ENCODE results near the gene NDFIP2. TPM values are rescaled to one million over a fixed set of nuclear protein-coding genes. Genes with fewer than 3 reads are reported as not detected.

NDFIP2 gene
- total RNA-seq, 1 experiment from 2014 or later, result 49.6 TPM

DNA sequence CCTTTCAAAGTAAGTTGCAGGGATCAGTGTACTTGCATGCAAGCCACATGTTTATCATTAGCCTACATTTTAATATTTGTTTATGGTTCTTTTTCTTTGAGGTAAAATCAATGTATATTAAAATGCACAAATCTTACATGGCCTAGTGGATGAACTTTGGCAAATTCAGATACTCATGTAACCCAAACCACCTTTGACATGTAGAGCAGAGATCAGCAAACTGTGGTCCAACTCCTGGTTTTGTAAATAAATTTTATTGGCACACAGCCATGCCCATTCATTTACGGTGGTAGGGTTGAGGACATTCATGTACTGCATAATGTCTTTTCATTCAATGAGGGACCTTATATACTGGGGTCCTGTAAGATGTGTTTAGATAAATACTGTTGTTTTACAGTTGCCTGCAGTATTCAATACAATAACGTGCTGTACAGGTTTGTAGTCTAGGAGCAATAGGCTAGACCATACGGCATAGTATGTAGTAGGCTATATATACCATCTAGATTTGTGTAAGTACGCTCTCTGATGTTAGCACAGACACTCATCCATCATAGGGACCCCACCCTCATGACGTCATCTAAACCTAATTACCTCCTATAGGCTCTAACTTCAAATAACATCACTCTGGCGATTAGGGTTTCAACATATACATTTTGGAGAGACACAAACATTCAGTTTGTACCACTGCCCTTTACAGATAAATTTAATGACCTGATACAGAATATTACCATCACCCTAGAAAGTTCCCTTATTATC, 5.7 kb downstream of the NDFIP2 start:
- RAD21 ChIA-PET (ENCODE audit: low non-redundant PET in 1 of 2, low total read pairs in 2 of 2, uncharacterized antibody in 2 of 2, unreplicated experiment in 2 of 2), result no interaction called here
- H3K27me3 ChIP-seq (ENCODE audit: insufficient read depth, low read length), result no peaks in the 10 kb centered on the region
- H3K36me3 ChIP-seq (ENCODE audit: control insufficient read depth in 1 of 2, insufficient read depth in 2 of 2, low read length in 2 of 2), result no peaks in the 10 kb centered on the region
- CTCF ChIA-PET, result no interaction called here
- no peak for ATAC-seq
- H2AFZ ChIP-seq (ENCODE audit: low read depth, low read length, poor library complexity, severe bottlenecking), result no peak overlapping the region
- no peak overlapping the region for H3K4me3 ChIP-seq (replicated peaks in 1 of 2; ENCODE audit: low read depth in 1 of 2, low read length in 2 of 2)
- TF ChIP-seq ZNF274 (IDR thresholded peaks at IDR 0.05; ENCODE audit: low read depth, low read length) (no peak), SP1 (IDR thresholded peaks at IDR 0.05; ENCODE audit: low read depth) (no peak), RAD21 (IDR thresholded peaks at IDR 0.05; ENCODE audit: low read depth) (no peak), CEBPB (IDR thresholded peaks at IDR 0.05; ENCODE audit: low read depth) (no peak), ELF1 (IDR thresholded peaks at IDR 0.05; ENCODE audit: borderline replicate concordance, low read depth) (no peak), EZH2 (IDR thresholded peaks at IDR 0.05) (no peak), POLR2A (IDR thresholded peaks at IDR 0.05; ENCODE audit: borderline replicate concordance, extremely low read depth, insufficient read depth, insufficient read length) (no peak), EGR1 (IDR thresholded peaks at IDR 0.05; ENCODE audit: low read depth) (no peak), YY1 (IDR thresholded peaks at IDR 0.05; ENCODE audit: extremely low read depth, insufficient replicate concordance, low read depth, low read length) (no peak), FOSL1 (IDR thresholded peaks at IDR 0.05; ENCODE audit: low read depth) (no peak), SIN3A (IDR thresholded peaks at IDR 0.05; ENCODE audit: low read depth) (no peak), EZH2phosphoT487 (IDR thresholded peaks at IDR 0.05; ENCODE audit: borderline replicate concordance) (no peak), POLR2AphosphoS5 (IDR thresholded peaks at IDR 0.05; ENCODE audit: low read depth, low read length) (no peak), SRF (IDR thresholded peaks at IDR 0.05; ENCODE audit: low read depth) (no peak), JUND (IDR thresholded peaks at IDR 0.05) (no peak), CBX3 (IDR thresholded peaks at IDR 0.05; ENCODE audit: low read depth) (no peak), TCF7L2 (IDR thresholded peaks at IDR 0.05; ENCODE audit: borderline replicate concordance, extremely low read depth, insufficient read depth, insufficient read length) (no peak)
- TF ChIP-seq, protein P1, sequence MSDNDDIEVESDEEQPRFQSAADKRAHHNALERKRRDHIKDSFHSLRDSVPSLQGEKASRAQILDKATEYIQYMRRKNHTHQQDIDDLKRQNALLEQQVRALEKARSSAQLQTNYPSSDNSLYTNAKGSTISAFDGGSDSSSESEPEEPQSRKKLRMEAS (IDR thresholded peaks at IDR 0.05), result no peak
- TF ChIP-seq, protein P2, sequence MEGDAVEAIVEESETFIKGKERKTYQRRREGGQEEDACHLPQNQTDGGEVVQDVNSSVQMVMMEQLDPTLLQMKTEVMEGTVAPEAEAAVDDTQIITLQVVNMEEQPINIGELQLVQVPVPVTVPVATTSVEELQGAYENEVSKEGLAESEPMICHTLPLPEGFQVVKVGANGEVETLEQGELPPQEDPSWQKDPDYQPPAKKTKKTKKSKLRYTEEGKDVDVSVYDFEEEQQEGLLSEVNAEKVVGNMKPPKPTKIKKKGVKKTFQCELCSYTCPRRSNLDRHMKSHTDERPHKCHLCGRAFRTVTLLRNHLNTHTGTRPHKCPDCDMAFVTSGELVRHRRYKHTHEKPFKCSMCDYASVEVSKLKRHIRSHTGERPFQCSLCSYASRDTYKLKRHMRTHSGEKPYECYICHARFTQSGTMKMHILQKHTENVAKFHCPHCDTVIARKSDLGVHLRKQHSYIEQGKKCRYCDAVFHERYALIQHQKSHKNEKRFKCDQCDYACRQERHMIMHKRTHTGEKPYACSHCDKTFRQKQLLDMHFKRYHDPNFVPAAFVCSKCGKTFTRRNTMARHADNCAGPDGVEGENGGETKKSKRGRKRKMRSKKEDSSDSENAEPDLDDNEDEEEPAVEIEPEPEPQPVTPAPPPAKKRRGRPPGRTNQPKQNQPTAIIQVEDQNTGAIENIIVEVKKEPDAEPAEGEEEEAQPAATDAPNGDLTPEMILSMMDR (IDR thresholded peaks at IDR 0.05 in 2 of 3, conservative IDR thresholded peaks at IDR 0.05 in 1 of 3; ENCODE audit: borderline replicate concordance in 1 of 3, insufficient read depth in 1 of 3, low read depth in 2 of 3, low read length in 2 of 3), result no peak
- TF ChIP-seq, protein P3, sequence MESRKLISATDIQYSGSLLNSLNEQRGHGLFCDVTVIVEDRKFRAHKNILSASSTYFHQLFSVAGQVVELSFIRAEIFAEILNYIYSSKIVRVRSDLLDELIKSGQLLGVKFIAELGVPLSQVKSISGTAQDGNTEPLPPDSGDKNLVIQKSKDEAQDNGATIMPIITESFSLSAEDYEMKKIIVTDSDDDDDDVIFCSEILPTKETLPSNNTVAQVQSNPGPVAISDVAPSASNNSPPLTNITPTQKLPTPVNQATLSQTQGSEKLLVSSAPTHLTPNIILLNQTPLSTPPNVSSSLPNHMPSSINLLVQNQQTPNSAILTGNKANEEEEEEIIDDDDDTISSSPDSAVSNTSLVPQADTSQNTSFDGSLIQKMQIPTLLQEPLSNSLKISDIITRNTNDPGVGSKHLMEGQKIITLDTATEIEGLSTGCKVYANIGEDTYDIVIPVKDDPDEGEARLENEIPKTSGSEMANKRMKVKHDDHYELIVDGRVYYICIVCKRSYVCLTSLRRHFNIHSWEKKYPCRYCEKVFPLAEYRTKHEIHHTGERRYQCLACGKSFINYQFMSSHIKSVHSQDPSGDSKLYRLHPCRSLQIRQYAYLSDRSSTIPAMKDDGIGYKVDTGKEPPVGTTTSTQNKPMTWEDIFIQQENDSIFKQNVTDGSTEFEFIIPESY (IDR thresholded peaks at IDR 0.05; ENCODE audit: extremely low read depth, insufficient replicate concordance, low read length), result no peak
- H3K4me2 ChIP-seq (ENCODE audit: low read length), result no peak overlapping the region
- no peaks in the 10 kb centered on the region for H3K9me3 ChIP-seq (ENCODE audit: control insufficient read depth in 1 of 2, insufficient read depth in 1 of 2, low read depth in 1 of 2, low read length in 2 of 2)
- no peak overlapping the region for H3K27ac ChIP-seq (ENCODE audit: low read depth, low read length)
- no peak for DNase-seq (ENCODE audit: low read depth, low spot score)
- H3K9ac ChIP-seq (ENCODE audit: low read length), result no peak overlapping the region
- peaks cover 100% of the 10 kb centered on the region for H3K79me2 ChIP-seq (ENCODE audit: insufficient read depth, low read length)
- H3K9me2 ChIP-seq (ENCODE audit: insufficient read depth), result no peaks in the 10 kb centered on the region
- BruUV-seq (replicated peaks), result no TSS peak
- POLR2A ChIA-PET, result no interaction called here
- intact Hi-C loops (cut with micrococcal nuclease), result no loop called here
- H3K4me1 ChIP-seq (ENCODE audit: control insufficient read depth in 1 of 2, insufficient read depth in 2 of 2, low read length in 2 of 2), result peaks cover 6 to 31% of the 10 kb centered on the region in 2 experiments
- H4K20me1 ChIP-seq (ENCODE audit: insufficient read depth), result no peaks in the 10 kb centered on the region; the same call in 1 of the 2 replicates

Data from HCT116 (cell line).